Thyroid gland (tissue), 4 donors: ENCODE results near the gene TMEM238.

Experiments used
- POLR2A ChIP-seq, 2 donors: fragments of 450-650 bp; IDR thresholded peaks; one replicate each; pipeline ENCODE4 v1.6.1; 2017; ENCODE audit warnings: antibody characterized with exemption in 2 of 2, mild to moderate bottlenecking in 2 of 2, moderate library complexity in 1 of 2
- TF ChIP-seq, protein P1 (sequence below), 6 experiments: fragments of 200-600 bp in 3 of 6; fragments of 450-650 bp in 3 of 6; sonication (generic) in 3 of 6; IDR thresholded peaks; one replicate each; pipeline ENCODE4 v1.5.1; 2016 to 2019; ENCODE audit warnings: antibody characterized with exemption in 6 of 6, mild to moderate bottlenecking in 2 of 6, inconsistent platforms in 1 of 6, moderate library complexity in 1 of 6

DNA sequence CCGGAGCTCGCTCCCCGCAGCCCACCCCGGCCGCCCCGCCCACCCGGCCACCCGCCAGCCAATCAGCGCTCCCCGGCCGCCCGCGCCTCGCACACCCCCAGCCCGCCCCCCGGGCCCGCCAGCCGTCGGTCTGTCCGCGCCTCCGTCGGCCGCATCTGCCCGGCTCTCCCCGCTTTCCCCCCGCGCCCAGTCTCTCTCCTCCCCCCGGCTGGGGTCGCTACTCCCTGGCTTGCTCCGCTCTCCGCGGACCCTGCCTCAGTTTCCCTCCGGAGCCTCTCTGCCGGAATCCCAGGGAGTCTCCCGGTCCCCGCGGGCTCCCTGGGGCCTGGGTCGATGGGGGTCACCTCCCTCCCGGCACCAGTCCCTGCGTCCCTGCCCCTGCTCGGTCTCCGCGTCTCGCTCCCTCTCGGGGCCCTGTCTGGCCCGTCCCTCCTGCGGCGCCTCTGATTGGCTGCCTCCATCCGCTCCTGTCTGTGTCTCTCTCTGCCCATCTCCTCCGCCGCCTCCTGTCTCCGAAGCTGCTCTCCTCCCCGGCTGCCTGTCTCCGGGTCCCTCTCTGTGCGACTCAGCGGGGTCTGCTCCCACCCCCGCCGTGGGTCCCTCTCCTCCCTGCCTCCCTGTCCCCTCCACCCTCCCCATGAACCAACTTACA, 14.3 kb downstream of the TMEM238 start:
- TF ChIP-seq, protein P1, sequence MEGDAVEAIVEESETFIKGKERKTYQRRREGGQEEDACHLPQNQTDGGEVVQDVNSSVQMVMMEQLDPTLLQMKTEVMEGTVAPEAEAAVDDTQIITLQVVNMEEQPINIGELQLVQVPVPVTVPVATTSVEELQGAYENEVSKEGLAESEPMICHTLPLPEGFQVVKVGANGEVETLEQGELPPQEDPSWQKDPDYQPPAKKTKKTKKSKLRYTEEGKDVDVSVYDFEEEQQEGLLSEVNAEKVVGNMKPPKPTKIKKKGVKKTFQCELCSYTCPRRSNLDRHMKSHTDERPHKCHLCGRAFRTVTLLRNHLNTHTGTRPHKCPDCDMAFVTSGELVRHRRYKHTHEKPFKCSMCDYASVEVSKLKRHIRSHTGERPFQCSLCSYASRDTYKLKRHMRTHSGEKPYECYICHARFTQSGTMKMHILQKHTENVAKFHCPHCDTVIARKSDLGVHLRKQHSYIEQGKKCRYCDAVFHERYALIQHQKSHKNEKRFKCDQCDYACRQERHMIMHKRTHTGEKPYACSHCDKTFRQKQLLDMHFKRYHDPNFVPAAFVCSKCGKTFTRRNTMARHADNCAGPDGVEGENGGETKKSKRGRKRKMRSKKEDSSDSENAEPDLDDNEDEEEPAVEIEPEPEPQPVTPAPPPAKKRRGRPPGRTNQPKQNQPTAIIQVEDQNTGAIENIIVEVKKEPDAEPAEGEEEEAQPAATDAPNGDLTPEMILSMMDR (IDR thresholded peaks at IDR 0.05) = no peak
- no peak for TF ChIP-seq POLR2A (IDR thresholded peaks at IDR 0.05)
